Measurements from ENCODE around the gene USP36. TPM values are rescaled to one million over a fixed set of nuclear protein-coding genes. Genes with fewer than 3 reads are reported as not detected.

Gene USP36
- total and polyA plus RNA-seq, 4 donors: 8.0 to 20.7 (median 10.5) TPM

DNA sequence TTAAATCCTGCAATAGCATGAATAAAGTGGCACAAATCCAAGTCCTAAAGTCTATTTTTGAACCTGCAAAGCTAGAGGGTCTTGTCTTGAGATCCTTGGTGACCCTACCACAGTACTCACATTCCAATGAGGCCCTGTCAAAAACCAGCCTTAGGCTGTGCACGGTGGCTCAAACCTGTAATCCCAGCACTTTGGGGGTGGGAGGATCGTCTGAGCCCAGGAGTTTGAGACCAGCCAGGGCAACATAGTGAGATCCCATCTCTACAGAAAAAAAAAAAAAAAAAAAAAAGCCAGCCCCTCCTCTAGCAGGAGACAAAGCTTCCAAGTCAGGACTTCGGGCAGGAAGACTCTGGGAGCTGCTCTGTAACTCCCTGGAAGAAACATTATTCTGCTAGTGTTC is 74.8 kb downstream of the USP36 start:
- H3K27ac ChIP-seq (ENCODE audit: low read depth in 1 of 2, low read length in 2 of 2): no peak overlapping the region
- no peak overlapping the region for H3K9ac ChIP-seq (ENCODE audit: low read depth in 1 of 2, low read length in 2 of 2)
- no peaks in the 10 kb centered on the region for H3K36me3 ChIP-seq (ENCODE audit: control insufficient read depth in 4 of 4, insufficient read depth in 3 of 4, low read depth in 1 of 4, low read length in 3 of 4)
- H3K4me3 ChIP-seq (ENCODE audit: low read depth in 1 of 3, low read length in 3 of 3): no peak overlapping the region
- WGBS: 90% methylated on average over 3 of the region's 3 CpGs
- no peaks in the 10 kb centered on the region for H3K27me3 ChIP-seq (ENCODE audit: control insufficient read depth in 4 of 4, insufficient read depth in 4 of 4, low read length in 3 of 4)
- H3K9me3 ChIP-seq (ENCODE audit: control insufficient read depth in 4 of 4, low read length in 3 of 4): no peaks in the 10 kb centered on the region
- peaks cover 13 to 26% (median 20%) of the 10 kb centered on the region in 4 donors for H3K4me1 ChIP-seq (ENCODE audit: control insufficient read depth in 4 of 4, insufficient read depth in 4 of 4, low read length in 3 of 4)
- no peak for TF ChIP-seq FOXA1 (IDR thresholded peaks at IDR 0.05)
- no peak for TF ChIP-seq TAF1 (conservative IDR thresholded peaks at IDR 0.05)
- TF ChIP-seq RAD21 (IDR thresholded peaks at IDR 0.05): no peak
- no peak for TF ChIP-seq HNF4G (IDR thresholded peaks at IDR 0.05)
- TF ChIP-seq RXRA (IDR thresholded peaks at IDR 0.05): no peak
- TF ChIP-seq, protein P1, sequence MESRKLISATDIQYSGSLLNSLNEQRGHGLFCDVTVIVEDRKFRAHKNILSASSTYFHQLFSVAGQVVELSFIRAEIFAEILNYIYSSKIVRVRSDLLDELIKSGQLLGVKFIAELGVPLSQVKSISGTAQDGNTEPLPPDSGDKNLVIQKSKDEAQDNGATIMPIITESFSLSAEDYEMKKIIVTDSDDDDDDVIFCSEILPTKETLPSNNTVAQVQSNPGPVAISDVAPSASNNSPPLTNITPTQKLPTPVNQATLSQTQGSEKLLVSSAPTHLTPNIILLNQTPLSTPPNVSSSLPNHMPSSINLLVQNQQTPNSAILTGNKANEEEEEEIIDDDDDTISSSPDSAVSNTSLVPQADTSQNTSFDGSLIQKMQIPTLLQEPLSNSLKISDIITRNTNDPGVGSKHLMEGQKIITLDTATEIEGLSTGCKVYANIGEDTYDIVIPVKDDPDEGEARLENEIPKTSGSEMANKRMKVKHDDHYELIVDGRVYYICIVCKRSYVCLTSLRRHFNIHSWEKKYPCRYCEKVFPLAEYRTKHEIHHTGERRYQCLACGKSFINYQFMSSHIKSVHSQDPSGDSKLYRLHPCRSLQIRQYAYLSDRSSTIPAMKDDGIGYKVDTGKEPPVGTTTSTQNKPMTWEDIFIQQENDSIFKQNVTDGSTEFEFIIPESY (IDR thresholded peaks at IDR 0.05): no peak
- TF ChIP-seq, protein P2, sequence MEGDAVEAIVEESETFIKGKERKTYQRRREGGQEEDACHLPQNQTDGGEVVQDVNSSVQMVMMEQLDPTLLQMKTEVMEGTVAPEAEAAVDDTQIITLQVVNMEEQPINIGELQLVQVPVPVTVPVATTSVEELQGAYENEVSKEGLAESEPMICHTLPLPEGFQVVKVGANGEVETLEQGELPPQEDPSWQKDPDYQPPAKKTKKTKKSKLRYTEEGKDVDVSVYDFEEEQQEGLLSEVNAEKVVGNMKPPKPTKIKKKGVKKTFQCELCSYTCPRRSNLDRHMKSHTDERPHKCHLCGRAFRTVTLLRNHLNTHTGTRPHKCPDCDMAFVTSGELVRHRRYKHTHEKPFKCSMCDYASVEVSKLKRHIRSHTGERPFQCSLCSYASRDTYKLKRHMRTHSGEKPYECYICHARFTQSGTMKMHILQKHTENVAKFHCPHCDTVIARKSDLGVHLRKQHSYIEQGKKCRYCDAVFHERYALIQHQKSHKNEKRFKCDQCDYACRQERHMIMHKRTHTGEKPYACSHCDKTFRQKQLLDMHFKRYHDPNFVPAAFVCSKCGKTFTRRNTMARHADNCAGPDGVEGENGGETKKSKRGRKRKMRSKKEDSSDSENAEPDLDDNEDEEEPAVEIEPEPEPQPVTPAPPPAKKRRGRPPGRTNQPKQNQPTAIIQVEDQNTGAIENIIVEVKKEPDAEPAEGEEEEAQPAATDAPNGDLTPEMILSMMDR (IDR thresholded peaks at IDR 0.05; ENCODE audit: low read depth, low read length, missing input control): no peak
- no peak for DNase-seq (ENCODE audit: low spot score)

DNA sequence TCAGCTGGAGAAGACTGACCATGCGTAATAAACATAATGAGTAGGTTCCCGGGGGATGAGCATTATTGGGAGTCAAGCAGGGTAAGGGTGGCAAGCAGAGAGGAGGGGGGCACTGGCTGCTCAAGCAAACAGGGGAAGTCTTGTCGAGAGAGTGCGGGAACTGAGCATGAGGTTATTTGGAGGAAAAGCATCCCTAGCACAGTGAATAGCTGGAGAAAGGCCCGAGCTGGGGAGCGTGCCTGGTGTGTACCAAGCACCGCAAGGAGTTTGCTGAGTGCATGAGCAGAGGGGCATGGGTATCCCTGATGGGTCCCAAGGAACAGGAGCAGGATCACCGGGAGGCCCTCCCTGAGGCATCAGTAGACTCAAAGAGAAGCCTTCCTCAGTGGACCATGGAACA is 75.7 kb downstream of the USP36 start:
- DNase-seq (ENCODE audit: low spot score): no peak
- no peak overlapping the region for H3K4me3 ChIP-seq (ENCODE audit: low read depth in 1 of 3, low read length in 3 of 3)

More for the DNA sequence above, 75.7 kb downstream of the USP36 start:
- WGBS: 97% methylated on average over 8 of the region's 8 CpGs
- no peaks in the 10 kb centered on the region for H3K27me3 ChIP-seq (ENCODE audit: control insufficient read depth in 4 of 4, insufficient read depth in 4 of 4, low read length in 3 of 4)
- peaks cover 15 to 26% (median 21%) of the 10 kb centered on the region in 4 donors for H3K4me1 ChIP-seq (ENCODE audit: control insufficient read depth in 4 of 4, insufficient read depth in 4 of 4, low read length in 3 of 4)
- H3K36me3 ChIP-seq (ENCODE audit: control insufficient read depth in 4 of 4, insufficient read depth in 3 of 4, low read depth in 1 of 4, low read length in 3 of 4): no peaks in the 10 kb centered on the region
- no peaks in the 10 kb centered on the region for H3K9me3 ChIP-seq (ENCODE audit: control insufficient read depth in 4 of 4, low read length in 3 of 4)
- no peak overlapping the region for H3K27ac ChIP-seq (ENCODE audit: low read depth in 1 of 2, low read length in 2 of 2)
- no peak for TF ChIP-seq EGR1 (IDR thresholded peaks at IDR 0.05; ENCODE audit: low read depth in 2 of 2)
- no peak for TF ChIP-seq JUND (IDR thresholded peaks at IDR 0.05)
- TF ChIP-seq RXRA (IDR thresholded peaks at IDR 0.05): no peak
- TF ChIP-seq FOXA2 (IDR thresholded peaks at IDR 0.05): no peak
- no peak for TF ChIP-seq YY1 (IDR thresholded peaks at IDR 0.05)
- TF ChIP-seq FOXA1 (IDR thresholded peaks at IDR 0.05): no peak
- TF ChIP-seq, protein P3, sequence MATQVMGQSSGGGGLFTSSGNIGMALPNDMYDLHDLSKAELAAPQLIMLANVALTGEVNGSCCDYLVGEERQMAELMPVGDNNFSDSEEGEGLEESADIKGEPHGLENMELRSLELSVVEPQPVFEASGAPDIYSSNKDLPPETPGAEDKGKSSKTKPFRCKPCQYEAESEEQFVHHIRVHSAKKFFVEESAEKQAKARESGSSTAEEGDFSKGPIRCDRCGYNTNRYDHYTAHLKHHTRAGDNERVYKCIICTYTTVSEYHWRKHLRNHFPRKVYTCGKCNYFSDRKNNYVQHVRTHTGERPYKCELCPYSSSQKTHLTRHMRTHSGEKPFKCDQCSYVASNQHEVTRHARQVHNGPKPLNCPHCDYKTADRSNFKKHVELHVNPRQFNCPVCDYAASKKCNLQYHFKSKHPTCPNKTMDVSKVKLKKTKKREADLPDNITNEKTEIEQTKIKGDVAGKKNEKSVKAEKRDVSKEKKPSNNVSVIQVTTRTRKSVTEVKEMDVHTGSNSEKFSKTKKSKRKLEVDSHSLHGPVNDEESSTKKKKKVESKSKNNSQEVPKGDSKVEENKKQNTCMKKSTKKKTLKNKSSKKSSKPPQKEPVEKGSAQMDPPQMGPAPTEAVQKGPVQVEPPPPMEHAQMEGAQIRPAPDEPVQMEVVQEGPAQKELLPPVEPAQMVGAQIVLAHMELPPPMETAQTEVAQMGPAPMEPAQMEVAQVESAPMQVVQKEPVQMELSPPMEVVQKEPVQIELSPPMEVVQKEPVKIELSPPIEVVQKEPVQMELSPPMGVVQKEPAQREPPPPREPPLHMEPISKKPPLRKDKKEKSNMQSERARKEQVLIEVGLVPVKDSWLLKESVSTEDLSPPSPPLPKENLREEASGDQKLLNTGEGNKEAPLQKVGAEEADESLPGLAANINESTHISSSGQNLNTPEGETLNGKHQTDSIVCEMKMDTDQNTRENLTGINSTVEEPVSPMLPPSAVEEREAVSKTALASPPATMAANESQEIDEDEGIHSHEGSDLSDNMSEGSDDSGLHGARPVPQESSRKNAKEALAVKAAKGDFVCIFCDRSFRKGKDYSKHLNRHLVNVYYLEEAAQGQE (IDR thresholded peaks at IDR 0.05): no peak
- no peak for TF ChIP-seq HNF4A (conservative IDR thresholded peaks at IDR 0.05)
- TF ChIP-seq NR2F2 (IDR thresholded peaks at IDR 0.05): no peak
- TF ChIP-seq, protein P1 (IDR thresholded peaks at IDR 0.05): no peak
- TF ChIP-seq, protein P4, sequence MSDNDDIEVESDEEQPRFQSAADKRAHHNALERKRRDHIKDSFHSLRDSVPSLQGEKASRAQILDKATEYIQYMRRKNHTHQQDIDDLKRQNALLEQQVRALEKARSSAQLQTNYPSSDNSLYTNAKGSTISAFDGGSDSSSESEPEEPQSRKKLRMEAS (IDR thresholded peaks at IDR 0.05): no peak
- TF ChIP-seq, protein P5, sequence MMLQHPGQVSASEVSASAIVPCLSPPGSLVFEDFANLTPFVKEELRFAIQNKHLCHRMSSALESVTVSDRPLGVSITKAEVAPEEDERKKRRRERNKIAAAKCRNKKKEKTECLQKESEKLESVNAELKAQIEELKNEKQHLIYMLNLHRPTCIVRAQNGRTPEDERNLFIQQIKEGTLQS (IDR thresholded peaks at IDR 0.05): no peak
- TF ChIP-seq SP1 (IDR thresholded peaks at IDR 0.05): no peak
- TF ChIP-seq HNF4G (IDR thresholded peaks at IDR 0.05): no peak
- H3K9ac ChIP-seq (ENCODE audit: low read depth in 1 of 2, low read length in 2 of 2): no peak overlapping the region
